ENCODE data around the gene NPAS4. TPM values are rescaled to one million over a fixed set of nuclear protein-coding genes. Genes with fewer than 3 reads are reported as not detected.

Gene NPAS4
- total and polyA plus RNA-seq, 3 donors from 2014 or later: 0.09 to 1.4 (median 0.50) TPM

DNA sequence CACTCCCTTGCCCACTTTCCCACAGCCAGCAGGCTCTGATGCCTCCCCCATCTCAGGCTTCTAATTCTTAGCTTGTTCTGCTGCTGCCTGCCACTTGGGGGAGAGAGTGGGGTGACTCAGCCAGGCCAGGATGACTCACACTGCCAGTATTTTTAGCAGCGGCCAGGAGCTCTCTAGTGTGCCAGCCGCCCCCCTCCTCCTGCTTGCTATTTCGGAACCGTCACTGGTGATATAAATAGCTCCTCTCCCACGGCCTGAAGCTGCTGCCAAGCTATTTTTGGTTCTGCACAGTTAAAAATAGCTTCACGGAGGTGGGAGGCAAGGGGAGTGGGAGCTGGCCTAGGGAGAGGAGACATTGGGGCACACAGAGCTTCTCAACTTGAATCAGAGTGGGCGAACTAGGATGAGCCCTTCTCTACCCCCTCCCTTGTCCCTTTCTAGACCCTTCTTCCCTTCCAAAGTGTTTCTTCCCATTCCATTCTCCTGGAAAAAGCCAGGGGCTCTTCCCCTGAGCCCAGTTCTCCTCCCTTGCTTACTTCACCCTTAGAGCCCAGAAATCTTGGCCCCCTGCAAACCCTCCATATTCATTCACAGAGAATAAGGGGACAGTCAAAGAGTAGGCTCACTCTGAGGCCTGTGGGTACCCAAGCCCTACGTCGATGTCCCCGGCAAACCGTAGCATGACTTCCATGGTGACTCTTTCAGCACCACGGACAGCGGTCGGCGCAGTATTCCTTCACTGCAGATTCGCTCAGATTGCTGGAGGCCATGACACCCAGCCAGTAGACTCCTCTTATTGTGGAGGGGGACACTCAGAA lies 2.5 kb upstream of the NPAS4 start:
- Histone ChIP-seq H3K4me1 (peaks cover 23% of the 10 kb centered on the region), H3K27ac (peak overlapping the region in 1 of 2 donors; percentile 59)

DNA sequence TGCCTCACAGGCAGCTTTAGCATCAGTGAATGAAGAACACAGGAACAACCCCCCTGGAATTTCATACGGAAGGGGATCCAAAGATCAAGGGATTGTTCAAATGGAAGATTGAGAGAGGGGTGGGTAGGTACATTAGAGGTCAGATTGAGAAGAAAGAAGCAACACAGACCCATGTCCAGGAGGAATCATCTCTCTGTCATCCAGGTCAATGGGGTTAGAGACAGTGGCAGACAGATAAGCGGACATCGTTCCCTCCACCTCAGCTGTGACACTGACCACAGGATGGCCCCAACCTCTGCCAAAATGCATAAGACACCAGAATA lies 1.9 kb upstream of the NPAS4 start:
- H3K4me1 ChIP-seq: peaks cover 23% of the 10 kb centered on the region
- no peak for TF ChIP-seq POLR2A (IDR thresholded peaks at IDR 0.05)
- TF ChIP-seq, protein P1, sequence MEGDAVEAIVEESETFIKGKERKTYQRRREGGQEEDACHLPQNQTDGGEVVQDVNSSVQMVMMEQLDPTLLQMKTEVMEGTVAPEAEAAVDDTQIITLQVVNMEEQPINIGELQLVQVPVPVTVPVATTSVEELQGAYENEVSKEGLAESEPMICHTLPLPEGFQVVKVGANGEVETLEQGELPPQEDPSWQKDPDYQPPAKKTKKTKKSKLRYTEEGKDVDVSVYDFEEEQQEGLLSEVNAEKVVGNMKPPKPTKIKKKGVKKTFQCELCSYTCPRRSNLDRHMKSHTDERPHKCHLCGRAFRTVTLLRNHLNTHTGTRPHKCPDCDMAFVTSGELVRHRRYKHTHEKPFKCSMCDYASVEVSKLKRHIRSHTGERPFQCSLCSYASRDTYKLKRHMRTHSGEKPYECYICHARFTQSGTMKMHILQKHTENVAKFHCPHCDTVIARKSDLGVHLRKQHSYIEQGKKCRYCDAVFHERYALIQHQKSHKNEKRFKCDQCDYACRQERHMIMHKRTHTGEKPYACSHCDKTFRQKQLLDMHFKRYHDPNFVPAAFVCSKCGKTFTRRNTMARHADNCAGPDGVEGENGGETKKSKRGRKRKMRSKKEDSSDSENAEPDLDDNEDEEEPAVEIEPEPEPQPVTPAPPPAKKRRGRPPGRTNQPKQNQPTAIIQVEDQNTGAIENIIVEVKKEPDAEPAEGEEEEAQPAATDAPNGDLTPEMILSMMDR (IDR thresholded peaks at IDR 0.05): no peak
- intact Hi-C loops (cut with DNase I; ENCODE audit: low total_unique reads): no loop called here
- DNase-seq: no peak
- no peaks in the 10 kb centered on the region for H3K9me3 ChIP-seq
- 26 to 49% methylated on average over 3 of the region's 3 CpGs for WGBS, 2 donors
- H3K4me3 ChIP-seq: no peak overlapping the region
- H3K27me3 ChIP-seq: no peaks in the 10 kb centered on the region
- H3K27ac ChIP-seq: peak overlapping the region in 1 of 2 donors; percentile 59
- no peaks in the 10 kb centered on the region for H3K36me3 ChIP-seq (ENCODE audit: low read depth, missing control alignments)

More for the DNA sequence above, 2.5 kb upstream of the NPAS4 start:
- peak; percentile 93 for DNase-seq
- Histone ChIP-seq H3K4me3 (no peak overlapping the region), H3K36me3 (ENCODE audit: low read depth, missing control alignments) (no peaks in the 10 kb centered on the region), H3K27me3 (no peaks in the 10 kb centered on the region), H3K9me3 (no peaks in the 10 kb centered on the region)
- 8 to 10% methylated on average over 13 to 16 of the region's 16 CpGs for WGBS, 2 donors
- TF ChIP-seq, protein P1 (IDR thresholded peaks at IDR 0.05): peak in 2 of 3 experiments; percentile 8 to 20
- no peak for TF ChIP-seq POLR2A (IDR thresholded peaks at IDR 0.05)
- intact Hi-C loops (cut with DNase I; ENCODE audit: low total_unique reads): no loop called here

DNA sequence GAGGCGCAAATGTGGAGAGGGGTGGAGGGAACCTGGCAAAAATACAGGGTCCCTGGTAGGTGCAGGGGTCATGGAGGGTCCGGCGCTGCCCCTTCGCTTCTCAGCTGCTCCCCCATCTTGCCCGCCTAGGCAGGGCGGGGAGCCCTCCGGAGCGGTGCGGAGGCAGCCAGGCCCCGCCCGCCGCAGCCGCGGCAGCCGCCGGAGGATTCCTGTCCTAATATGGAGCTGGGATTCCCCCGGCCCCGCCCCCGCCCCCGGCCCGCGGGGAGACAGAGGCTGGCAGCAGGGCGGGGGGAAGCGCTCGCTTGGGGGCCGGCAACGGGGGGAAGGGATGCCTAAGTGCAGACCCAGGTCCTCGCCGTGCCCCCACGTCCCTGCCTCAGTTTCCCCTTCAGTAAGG lies 1.0 kb upstream of the NPAS4 start:
- H3K4me1 ChIP-seq: peaks cover 23% of the 10 kb centered on the region

DNA sequence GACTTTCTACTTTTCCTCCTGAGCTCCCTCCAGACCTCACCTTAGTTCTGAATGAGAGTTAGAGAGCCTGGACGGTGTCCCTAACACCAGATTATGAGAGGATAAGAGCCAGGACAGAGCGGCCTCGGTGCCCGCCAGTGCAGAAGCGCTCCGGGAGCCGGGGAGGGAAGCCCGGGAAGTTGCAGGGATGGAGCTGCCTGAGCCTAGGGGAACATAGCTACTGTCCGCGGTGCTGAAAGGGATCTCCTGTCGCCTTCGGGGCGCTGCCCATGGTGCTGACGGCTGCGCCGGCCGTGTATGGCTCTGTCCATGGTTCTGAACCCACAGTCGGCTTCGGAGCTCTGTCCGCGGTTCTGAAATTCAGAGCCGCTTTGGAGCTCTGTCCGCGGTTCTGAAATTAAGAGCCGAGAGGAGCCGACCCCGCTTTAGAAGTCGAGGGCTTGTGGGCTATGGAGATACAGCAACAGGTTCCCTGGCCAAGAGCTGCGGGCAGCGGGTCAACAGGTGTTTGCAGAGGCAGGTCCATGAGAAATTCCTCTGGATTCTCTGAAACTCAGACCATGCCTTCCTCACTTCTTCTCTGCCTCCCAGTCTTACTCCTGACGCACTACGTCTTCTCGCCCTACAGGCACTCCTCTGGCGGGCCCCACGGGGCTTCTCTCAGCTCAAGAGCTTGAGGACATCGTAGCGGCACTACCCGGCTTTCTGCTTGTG lies 814 bp downstream of the NPAS4 start:
- Histone ChIP-seq H3K36me3 (ENCODE audit: low read depth, missing control alignments) (no peaks in the 10 kb centered on the region), H3K4me3 (peak overlapping the region in 1 of 2 donors; percentile 23), H3K4me1 (peaks cover 23% of the 10 kb centered on the region), H3K27ac (no peak overlapping the region), H3K27me3 (no peaks in the 10 kb centered on the region), H3K9me3 (no peaks in the 10 kb centered on the region)
- TF ChIP-seq, protein P1 (IDR thresholded peaks at IDR 0.05): no peak
- intact Hi-C loops (cut with DNase I; ENCODE audit: low total_unique reads): no loop called here
- 9 to 10% methylated on average over 33 to 38 of the region's 38 CpGs for WGBS, 2 donors
- DNase-seq: peak; percentile 98

More for the DNA sequence above, 1.0 kb upstream of the NPAS4 start:
- peak; percentile 32 for DNase-seq
- H3K27ac ChIP-seq: no peak overlapping the region
- no peak overlapping the region for H3K4me3 ChIP-seq
- TF ChIP-seq, protein P1 (IDR thresholded peaks at IDR 0.05): no peak
- TF ChIP-seq POLR2A (IDR thresholded peaks at IDR 0.05): no peak
- H3K27me3 ChIP-seq: no peaks in the 10 kb centered on the region
- no peaks in the 10 kb centered on the region for H3K36me3 ChIP-seq (ENCODE audit: low read depth, missing control alignments)
- H3K9me3 ChIP-seq: no peaks in the 10 kb centered on the region
- intact Hi-C loops (cut with DNase I; ENCODE audit: low total_unique reads): no loop called here
- 4 to 5% methylated on average over 11 to 18 of the region's 30 CpGs for WGBS, 2 donors

All from testis (tissue), 3 donors.